NCI-H524 (cell line): ENCODE results near the gene FARP1.

ENCODE experiments used
- DNase-seq, 2 experiments: peaks; one replicate each; lab custom pipeline; 2025; lab: John Stamatoyannopoulos, UW

Gene FARP1

GRCh38 chr13:98308086-98308911, 165.4 kb downstream of the FARP1 start:
- DNase-seq: no peak

- DNase-seq: peak; percentile 65 to 82
Observed at GRCh38 chr13:98309569-98310335, 166.9 kb downstream of the FARP1 start.

GRCh38 chr13:98310485-98311199, 167.7 kb downstream of the FARP1 start:
- DNase-seq: no peak

GRCh38 chr13:98311200-98311548, 168.3 kb downstream of the FARP1 start:
- DNase-seq: no peak

GRCh38 chr13:98312606-98313005, 169.7 kb downstream of the FARP1 start:
- no peak for DNase-seq

- no peak for DNase-seq
Observed at GRCh38 chr13:98313023-98313921, 170.4 kb downstream of the FARP1 start.

- no peak for DNase-seq
Observed at GRCh38 chr13:98313922-98314292, 171.0 kb downstream of the FARP1 start.

- DNase-seq: peak; percentile 53 to 89
Observed at GRCh38 chr13:98315466-98315865, 172.6 kb downstream of the FARP1 start.

GRCh38 chr13:98315902-98316301, 173.0 kb downstream of the FARP1 start:
- peak in 1 of 2 experiments; percentile 30 for DNase-seq

- no peak for DNase-seq
Observed at GRCh38 chr13:98317573-98318171, 174.8 kb downstream of the FARP1 start.

- DNase-seq: no peak
Observed at GRCh38 chr13:98318263-98318878, 175.5 kb downstream of the FARP1 start.

GRCh38 chr13:98320561-98321105, 177.7 kb downstream of the FARP1 start:
- DNase-seq: no peak

- DNase-seq: no peak
Observed at GRCh38 chr13:98321395-98321794, 178.5 kb downstream of the FARP1 start.

GRCh38 chr13:98322091-98322718, 179.3 kb downstream of the FARP1 start:
- no peak for DNase-seq

- no peak for DNase-seq
Observed at GRCh38 chr13:98324105-98324504, 181.2 kb downstream of the FARP1 start.

- DNase-seq: no peak
Observed at GRCh38 chr13:98325724-98326123, 182.8 kb downstream of the FARP1 start.

GRCh38 chr13:98326291-98326690, 183.4 kb downstream of the FARP1 start:
- DNase-seq: no peak

GRCh38 chr13:98327371-98328270, 184.7 kb downstream of the FARP1 start:
- DNase-seq: no peak

- no peak for DNase-seq
Observed at GRCh38 chr13:98328511-98328910, 185.6 kb downstream of the FARP1 start.
